Smooth muscle cell (in vitro differentiated cells): Measurements from ENCODE around the gene KLHL30. TPM values are rescaled to one million over a fixed set of nuclear protein-coding genes. Genes with fewer than 3 reads are reported as not detected.

Experiments used
- DNase-seq: peaks from one replicate; lab custom pipeline; 2025; ENCODE audit not compliant: unreplicated experiment; lab: John Stamatoyannopoulos, UW
- H2AFZ ChIP-seq: fragments of 200-600 bp; sonication (generic); 2 replicates; pipeline ENCODE4 v1.6.0; 2016; ENCODE audit warnings: antibody characterized with exemption, low read depth, mild to moderate bottlenecking
- H3F3A ChIP-seq: fragments of 200-600 bp; sonication (generic); 2 replicates; pipeline ENCODE4 v1.6.0; 2017; ENCODE audit warnings: antibody characterized with exemption, low read depth
- H3K27ac ChIP-seq: fragments of 200-600 bp; sonication (generic); 2 replicates; pipeline ENCODE4 v1.5.1; 2016; ENCODE audit warnings: low read depth, mild to moderate bottlenecking
- H3K27me3 ChIP-seq: fragments of 200-600 bp; sonication (generic); 2 replicates; pipeline ENCODE4 v1.6.1; 2016; ENCODE audit warnings: low read depth, mild to moderate bottlenecking
- H3K36me3 ChIP-seq: fragments of 200-600 bp; sonication (generic); 2 replicates; pipeline ENCODE4 v1.5.1; 2016; ENCODE audit warnings: low read depth
- H3K4me1 ChIP-seq: fragments of 200-600 bp; sonication (generic); 2 replicates; pipeline ENCODE4 v1.5.1; 2016; ENCODE audit warnings: low read depth
- H3K4me2 ChIP-seq: fragments of 200-600 bp; sonication (generic); 2 replicates; pipeline ENCODE4 v1.6.0; 2016; ENCODE audit warnings: mild to moderate bottlenecking
- H3K4me3 ChIP-seq: fragments of 200-600 bp; sonication (generic); 2 replicates; pipeline ENCODE4 v1.5.1; 2016; ENCODE audit warnings: mild to moderate bottlenecking
- H3K79me2 ChIP-seq: fragments of 200-600 bp; sonication (generic); 2 replicates; pipeline ENCODE4 v1.6.0; 2016; ENCODE audit warnings: low read depth, mild to moderate bottlenecking
- H3K9ac ChIP-seq: fragments of 200-600 bp; sonication (generic); 2 replicates; pipeline ENCODE4 v1.6.0; 2016; ENCODE audit warnings: low read depth
- H3K9me3 ChIP-seq: fragments of 200-600 bp; sonication (generic); replicated peaks from 2 replicates; pipeline ENCODE4 v1.5.1; 2016; ENCODE audit warnings: low read depth
- H4K20me1 ChIP-seq: fragments of 200-600 bp; sonication (generic); 2 replicates; pipeline ENCODE4 v1.6.0; 2016; ENCODE audit warnings: low read depth
- CTCF ChIP-seq: fragments of 200-600 bp; sonication (generic); IDR thresholded peaks from 2 replicates; pipeline ENCODE4 v1.5.1; 2017; ENCODE audit warnings: borderline replicate concordance, mild to moderate bottlenecking, antibody characterized with exemption; ENCODE audit not compliant: insufficient read depth, poor library complexity, severe bottlenecking
- WGBS: methylation state at CpG from one replicate; pipeline ENCODE4 v1.1.7; 2016; ENCODE audit warnings: low lambda C conversion rate; 5-methylcytosine and 5-hydroxymethylcytosine counted together
- polyA plus RNA-seq: library from polyadenylated mRNA; unstranded; fragments of >200 nt; fragmentation: Nextera tagmentation; extraction: Ambion mirVana; gene quantifications from 2 replicates; pipeline ENCODE4 v1.2.1, GENCODE V29; 2016
- total RNA-seq: library from RNA; depleted of rRNA; stranded (reverse); fragments of >200 nt; gene quantifications from 2 replicates; pipeline ENCODE4 v1.2.3, GENCODE V29; 2014

KLHL30 gene
- total and polyA plus RNA-seq, 2 experiments from 2014 or later = 0.31 TPM; not detected in 1

- Histone ChIP-seq H3K36me3 (no peaks in the 10 kb centered on the region), H3F3A (no peaks in the 10 kb centered on the region), H3K27ac (no peak overlapping the region), H3K4me2 (no peak overlapping the region), H3K27me3 (no peaks in the 10 kb centered on the region), H3K4me3 (no peak overlapping the region), H4K20me1 (no peaks in the 10 kb centered on the region), H3K4me1 (peaks cover 5% of the 10 kb centered on the region), H3K9me3 (no peaks in the 10 kb centered on the region), H3K9ac (no peak overlapping the region), H3K79me2 (no peaks in the 10 kb centered on the region), H2AFZ (no peak overlapping the region)
- DNase-seq = no peak
- 67% methylated on average over 56 of the region's 56 CpGs for WGBS
- peak; percentile 66 for TF ChIP-seq CTCF
Observed at GRCh38 chr2:238139196-238140039, 950 bp downstream of the KLHL30 start.

- WGBS = 92% methylated on average over 7 of the region's 7 CpGs
Observed at GRCh38 chr2:238140040-238140439, 1.6 kb downstream of the KLHL30 start.

GRCh38 chr2:238140721-238141540, 2.5 kb downstream of the KLHL30 start:
- Histone ChIP-seq H2AFZ (no peak overlapping the region), H3K36me3 (no peaks in the 10 kb centered on the region), H4K20me1 (no peaks in the 10 kb centered on the region), H3K79me2 (no peaks in the 10 kb centered on the region), H3K27me3 (no peaks in the 10 kb centered on the region), H3K9ac (no peak overlapping the region), H3F3A (no peaks in the 10 kb centered on the region), H3K4me3 (no peak overlapping the region), H3K27ac (no peak overlapping the region), H3K9me3 (no peaks in the 10 kb centered on the region), H3K4me2 (no peak overlapping the region), H3K4me1 (peaks cover 5% of the 10 kb centered on the region)
- DNase-seq = no peak
- 96% methylated on average over 59 of the region's 60 CpGs for WGBS
- no peak for TF ChIP-seq CTCF

More at GRCh38 chr2:238140040-238140439, 1.6 kb downstream of the KLHL30 start:
- no peak overlapping the region for H3K4me2 ChIP-seq
- DNase-seq = no peak
- no peak overlapping the region for H3K4me3 ChIP-seq
- H3K27ac ChIP-seq = no peak overlapping the region
- H3K36me3 ChIP-seq = no peaks in the 10 kb centered on the region
- no peak overlapping the region for H2AFZ ChIP-seq
- H3K79me2 ChIP-seq = no peaks in the 10 kb centered on the region
- no peaks in the 10 kb centered on the region for H3K9me3 ChIP-seq
- H3K4me1 ChIP-seq = peaks cover 5% of the 10 kb centered on the region
- no peaks in the 10 kb centered on the region for H3K27me3 ChIP-seq
- no peaks in the 10 kb centered on the region for H4K20me1 ChIP-seq
- H3F3A ChIP-seq = no peaks in the 10 kb centered on the region
- no peak overlapping the region for H3K9ac ChIP-seq
- TF ChIP-seq CTCF = no peak
